Measurements from ENCODE around the gene ABCD1.
"Not testable (repeated sequence)": the region's sequence is repeated elsewhere in the genome, so short reads cannot be mapped to it uniquely, and the experiment has no call there.

Gene ABCD1

DNA sequence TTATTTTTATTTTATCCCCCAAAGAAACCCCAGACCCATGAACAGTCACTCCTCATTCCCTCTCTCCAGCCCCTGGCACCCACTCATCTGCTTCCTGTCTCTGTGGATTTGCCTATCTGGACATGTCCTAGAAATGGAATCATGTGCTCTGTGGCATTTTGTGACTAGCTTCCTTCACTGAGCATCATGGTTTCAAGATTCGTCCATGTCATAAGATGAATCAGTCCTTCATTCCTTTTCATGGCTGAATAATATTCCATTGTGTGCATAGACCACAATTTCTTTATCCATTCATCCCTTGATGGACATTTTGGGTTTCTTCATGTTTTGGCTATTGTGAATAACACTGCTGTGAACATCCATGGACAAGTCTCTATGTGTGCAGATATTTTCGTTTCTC is 10.2 kb downstream of the ABCD1 start:
- no peak for DNase-seq (ENCODE audit: low read depth)

DNA sequence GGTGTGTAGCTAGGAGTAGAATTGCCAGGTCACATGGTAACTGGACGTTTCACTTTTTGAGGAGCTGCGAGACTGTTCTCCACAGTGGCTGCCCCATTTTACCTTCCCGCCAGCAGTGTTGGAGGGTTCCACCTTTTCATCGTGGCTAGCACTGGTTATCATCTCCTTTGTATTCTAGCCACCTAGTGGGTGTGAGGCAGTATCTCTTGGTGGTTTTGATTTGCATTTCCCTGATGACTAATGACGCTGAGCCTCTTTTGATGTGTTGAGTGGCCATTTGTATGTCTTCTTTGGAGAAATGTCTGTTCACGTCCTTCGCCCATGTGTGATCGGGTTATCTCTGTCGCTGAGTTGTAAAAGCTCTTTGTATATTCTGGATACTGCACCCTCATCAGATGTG is 10.6 kb downstream of the ABCD1 start:
- DNase-seq (ENCODE audit: low read depth) = no peak

DNA sequence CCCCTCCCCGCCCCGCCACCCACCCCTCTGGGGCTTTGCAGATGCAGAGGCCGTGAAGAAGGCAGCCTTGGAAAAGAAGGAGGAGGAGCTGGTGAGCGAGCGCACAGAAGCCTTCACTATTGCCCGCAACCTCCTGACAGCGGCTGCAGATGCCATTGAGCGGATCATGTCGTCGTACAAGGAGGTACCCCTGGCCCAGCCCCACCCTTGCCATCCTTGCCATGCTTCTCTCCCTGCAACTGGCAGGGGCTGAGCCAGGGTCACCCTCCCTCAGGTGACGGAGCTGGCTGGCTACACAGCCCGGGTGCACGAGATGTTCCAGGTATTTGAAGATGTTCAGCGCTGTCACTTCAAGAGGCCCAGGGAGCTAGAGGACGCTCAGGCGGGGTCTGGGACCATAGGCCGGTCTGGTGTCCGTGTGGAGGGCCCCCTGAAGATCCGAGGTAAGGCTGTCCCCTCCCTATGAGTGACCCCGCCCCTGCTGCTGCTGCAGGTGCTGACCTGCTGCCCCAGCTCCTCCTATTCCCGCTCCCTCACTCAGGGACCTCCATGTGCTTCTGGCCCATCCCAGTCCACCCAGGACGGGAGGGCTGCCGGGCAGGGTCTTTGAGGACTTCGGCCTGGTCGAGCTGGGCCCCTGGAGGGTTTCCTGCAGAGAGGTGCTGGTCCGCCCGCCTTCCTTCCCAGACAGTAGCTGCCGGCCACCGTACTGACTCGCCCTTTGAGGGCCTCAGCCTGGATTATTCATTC is 11.6 kb downstream of the ABCD1 start:
- no peak for DNase-seq (ENCODE audit: low read depth)

- DNase-seq (ENCODE audit: low read depth) = no peak
Measured at GRCh38 chrX:153736871-153737441, 12.3 kb downstream of the ABCD1 start.

- DNase-seq (ENCODE audit: low read depth) = no peak
Measured at GRCh38 chrX:153738056-153738605, 13.5 kb downstream of the ABCD1 start.

DNA sequence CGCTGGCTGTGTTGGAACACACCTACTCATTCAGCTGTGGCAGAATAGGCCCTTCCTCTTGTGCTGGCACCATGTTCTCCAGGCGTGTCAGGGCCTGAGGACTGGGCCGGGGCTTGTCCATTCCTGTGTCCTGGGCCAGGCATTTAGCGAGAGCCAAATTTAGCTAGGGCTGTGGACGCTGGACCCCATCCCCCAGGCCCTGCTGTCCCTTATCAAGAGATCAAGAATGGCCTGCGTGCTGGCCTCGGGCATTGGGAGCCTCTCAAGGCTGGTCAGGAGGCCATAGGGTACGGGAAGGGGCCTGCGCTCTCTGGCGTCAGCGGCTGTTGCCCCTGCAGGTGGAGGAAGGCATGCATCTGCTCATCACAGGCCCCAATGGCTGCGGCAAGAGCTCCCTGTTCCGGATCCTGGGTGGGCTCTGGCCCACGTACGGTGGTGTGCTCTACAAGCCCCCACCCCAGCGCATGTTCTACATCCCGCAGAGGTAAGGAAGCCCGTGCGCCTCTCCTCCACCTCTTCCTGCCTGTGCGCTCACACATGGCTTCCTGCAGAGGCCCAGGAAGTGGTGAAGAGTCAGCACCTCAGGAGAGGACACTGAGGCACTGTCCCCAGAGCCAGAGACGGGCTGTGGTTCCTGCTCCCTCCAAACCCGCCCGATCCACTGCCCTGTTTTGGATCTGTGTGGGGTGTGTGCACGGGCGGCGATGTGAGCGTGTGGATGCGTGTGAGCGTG is 15.3 kb downstream of the ABCD1 start:
- DNase-seq (ENCODE audit: low read depth) = no peak

GRCh38 chrX:153740631-153741222 is 16.1 kb downstream of the ABCD1 start:
- no peak for DNase-seq (ENCODE audit: low read depth)

- DNase-seq (ENCODE audit: low read depth) = no peak
Measured at GRCh38 chrX:153741446-153741845, 16.8 kb downstream of the ABCD1 start.

DNA sequence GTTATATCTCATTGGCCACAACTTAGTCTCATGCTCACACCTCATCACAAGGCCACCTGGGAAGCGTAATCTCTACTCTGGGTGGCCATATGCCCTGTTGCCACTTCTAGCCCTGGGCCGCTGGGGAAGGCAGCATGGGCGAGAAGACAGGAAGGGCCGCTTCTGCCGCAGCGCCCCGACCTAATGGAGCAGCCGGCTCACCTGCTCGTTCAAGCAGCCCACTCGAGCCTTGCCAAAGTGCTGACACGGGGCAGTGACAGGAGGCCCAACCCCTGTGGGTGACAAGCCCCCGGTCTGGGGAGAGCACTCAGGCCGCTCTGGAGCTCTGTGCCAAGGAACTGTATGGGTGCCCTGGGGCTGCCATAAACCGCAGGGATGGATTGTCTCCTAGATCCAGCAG is 17.5 kb downstream of the ABCD1 start:
- not testable (repeated sequence) for DNase-seq (ENCODE audit: low read depth)

DNA sequence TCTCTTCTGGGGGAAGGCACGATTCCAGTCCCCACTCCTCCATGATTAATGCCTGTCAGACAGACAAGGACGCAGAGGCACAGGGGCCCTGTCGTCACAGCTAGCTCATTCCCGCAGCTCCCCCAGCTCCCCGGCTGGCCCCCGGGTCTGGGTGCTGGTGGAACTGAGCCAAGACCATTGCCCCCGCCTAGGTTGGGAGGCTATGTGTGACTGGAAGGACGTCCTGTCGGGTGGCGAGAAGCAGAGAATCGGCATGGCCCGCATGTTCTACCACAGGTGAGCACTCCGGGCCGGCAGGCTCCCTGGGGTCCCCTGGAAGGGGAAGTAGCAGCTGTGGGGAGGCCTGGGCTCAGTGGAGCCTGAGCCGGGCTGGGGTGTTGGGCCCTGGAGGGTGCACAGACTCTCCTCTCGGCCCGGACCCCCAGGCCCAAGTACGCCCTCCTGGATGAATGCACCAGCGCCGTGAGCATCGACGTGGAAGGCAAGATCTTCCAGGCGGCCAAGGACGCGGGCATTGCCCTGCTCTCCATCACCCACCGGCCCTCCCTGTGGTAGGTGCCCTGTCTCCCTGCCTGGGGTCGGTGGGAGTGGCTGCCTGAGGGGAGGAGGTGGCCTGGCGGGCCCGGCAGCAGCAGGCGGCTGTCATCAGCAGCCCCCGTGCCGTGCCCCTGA is 18.3 kb downstream of the ABCD1 start:
- DNase-seq (ENCODE audit: low read depth) = not testable (repeated sequence)

GRCh38 chrX:153743468-153744209 is 19.0 kb downstream of the ABCD1 start:
- not testable (repeated sequence) for DNase-seq (ENCODE audit: low read depth)

- no peak for DNase-seq (ENCODE audit: low read depth)
Measured at GRCh38 chrX:153744210-153745066, 19.8 kb downstream of the ABCD1 start.

- DNase-seq (ENCODE audit: low read depth) = not testable (repeated sequence)
Measured at GRCh38 chrX:153745067-153745433, 20.4 kb downstream of the ABCD1 start.

GRCh38 chrX:153746359-153746758 is 21.7 kb downstream of the ABCD1 start:
- DNase-seq (ENCODE audit: low read depth) = no peak

DNA sequence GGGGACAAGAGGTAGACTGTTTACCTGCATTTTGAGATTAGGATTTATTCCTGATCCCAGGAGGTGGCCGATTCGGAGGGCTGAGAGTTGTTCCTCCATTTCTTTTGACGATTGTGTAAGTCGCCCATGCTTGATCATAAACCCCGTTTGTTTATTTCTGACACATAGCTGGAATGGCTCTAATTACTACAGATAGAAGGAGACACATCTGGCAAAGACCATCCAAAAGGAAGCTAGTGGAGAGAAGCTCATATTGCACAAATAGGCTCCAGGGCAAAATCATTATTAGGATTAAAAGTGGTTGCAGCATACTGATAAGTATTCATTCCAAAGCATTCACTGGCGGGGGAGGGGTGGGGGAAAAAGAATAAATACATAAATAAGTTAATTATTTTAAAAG is 22.3 kb downstream of the ABCD1 start:
- not testable (repeated sequence) for DNase-seq (ENCODE audit: low read depth)

DNA sequence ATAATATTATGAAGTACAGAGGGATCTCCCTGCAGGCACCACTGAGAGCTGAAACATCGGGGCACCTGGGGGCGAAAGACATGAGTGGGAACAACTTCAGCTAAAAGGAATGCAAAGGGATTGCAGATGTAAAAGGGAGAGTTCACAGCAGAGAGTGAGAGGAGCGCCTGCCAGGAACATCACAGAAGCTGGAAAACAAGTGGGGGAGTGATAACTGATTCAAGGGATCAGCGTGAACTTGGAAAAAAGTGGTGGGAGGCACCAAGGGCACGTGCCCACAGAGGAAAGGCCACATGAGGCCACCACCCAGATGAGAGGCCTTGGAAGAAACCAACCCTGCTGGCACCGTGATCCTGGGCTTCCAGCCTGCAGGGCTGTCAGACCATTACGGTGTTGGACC is 24.4 kb downstream of the ABCD1 start:
- not testable (repeated sequence) for DNase-seq (ENCODE audit: low read depth)

DNA sequence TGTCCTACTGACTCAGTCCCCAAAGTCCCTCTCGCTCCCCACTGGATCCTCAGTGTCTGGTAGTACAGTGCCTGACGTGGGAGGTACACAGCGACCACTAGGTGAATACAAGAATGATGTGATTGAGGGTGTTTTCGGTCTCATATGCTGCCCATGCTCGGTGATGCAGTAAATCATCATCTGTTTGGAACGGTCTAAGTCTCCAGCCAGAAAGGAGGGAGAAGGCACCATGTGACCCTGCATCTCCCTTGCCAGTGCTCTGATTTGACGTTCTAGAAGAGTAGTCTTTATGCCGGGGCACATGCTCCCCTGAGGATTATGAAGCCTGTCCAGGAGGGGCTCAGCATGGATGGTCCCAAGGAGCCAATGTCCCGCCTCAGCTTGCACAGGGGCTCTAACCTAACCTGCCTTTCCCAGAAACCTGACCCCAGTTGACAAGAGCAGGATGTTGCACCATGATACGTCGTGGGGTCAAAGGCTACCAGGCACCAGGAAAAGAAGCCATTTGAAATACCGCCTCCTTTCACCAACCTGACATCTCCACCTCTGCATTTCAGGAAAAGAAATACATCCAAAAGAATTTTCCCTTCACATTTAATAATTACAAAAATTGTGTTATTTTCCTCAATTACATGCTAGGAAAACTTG is 25.6 kb downstream of the ABCD1 start:
- DNase-seq (ENCODE audit: low read depth) = no peak

- no peak for DNase-seq (ENCODE audit: low read depth)
Measured at GRCh38 chrX:153755136-153755535, 30.5 kb downstream of the ABCD1 start.

- DNase-seq (ENCODE audit: low read depth) = no peak
Measured at GRCh38 chrX:153761863-153762262, 37.2 kb downstream of the ABCD1 start.
